Inflammatory macrophage treated with lipopolysaccharide for 1 hour (primary cell): ENCODE results near the gene DDA1.
A peak's percentile ranks its signal among the peaks of the same experiment; 100 is the strongest.

Experiments
- DNase-seq, 2 donors: peaks; one replicate each; pipeline ENCODE4 v3.0.0-alpha.2; 2020 to 2022

DDA1 gene

DNA sequence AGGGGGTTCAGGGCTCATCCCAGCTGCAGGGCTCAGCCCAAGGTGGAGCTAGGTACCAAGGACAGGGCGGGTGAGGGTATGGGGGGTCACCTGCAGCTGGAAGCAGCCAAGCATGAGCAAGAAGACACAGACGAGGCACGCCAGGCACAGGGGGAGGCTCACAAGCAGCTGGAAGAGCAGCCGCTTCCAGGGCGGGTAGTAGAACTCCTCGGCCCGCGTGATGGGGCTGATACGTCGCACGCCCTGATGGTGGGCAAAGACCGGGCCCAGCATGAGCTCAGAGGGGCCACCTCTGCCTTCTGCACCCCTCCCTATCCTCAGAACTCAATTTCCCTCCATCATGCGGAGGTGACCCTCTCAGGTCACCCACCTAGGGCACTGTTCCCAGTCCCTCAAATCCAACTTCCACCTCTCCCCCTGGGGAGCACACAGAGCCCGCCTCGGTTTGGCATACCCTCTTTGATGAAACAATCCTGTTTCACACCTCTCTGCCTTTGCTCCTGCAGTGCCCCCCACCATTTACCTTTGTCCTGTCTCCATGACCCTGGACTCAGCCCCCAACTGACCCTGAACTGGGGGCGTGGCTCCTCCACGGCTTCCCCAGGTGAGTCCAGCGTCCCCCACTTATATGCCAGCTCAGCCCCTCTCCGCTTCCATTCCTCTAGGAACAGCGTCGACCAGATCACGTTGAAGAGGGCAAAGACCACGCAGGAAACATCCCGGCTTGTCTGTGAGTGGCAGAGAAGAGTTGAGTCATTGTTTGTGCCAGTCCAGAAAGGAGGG lies 21.1 kb downstream of the DDA1 start:
- DNase-seq: no peak

DNA sequence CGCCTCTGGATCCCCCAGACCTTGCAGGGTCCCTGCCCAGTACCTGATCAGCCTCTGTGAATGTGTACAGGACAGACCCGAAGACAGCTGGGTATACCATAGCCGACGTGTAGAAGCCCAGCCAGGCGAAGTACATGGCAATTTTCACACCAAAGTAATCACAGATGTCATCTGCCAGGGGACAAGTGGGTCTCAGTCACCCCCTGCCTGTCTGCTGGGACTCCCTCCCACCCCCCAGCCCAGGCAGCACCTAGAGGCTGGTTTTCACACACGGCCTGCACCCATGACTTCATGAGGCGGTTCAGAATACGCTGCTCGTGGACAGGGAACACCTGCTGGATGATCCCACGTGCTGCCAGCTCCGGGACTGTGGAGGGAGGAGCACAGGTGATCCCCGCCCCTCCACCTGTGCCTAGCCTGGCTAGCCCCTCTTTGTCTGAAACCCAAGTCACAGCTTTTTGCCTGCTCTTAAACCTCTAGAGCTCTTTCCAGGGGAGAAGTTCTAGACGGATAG lies 21.7 kb downstream of the DDA1 start:
- DNase-seq: no peak

DNA sequence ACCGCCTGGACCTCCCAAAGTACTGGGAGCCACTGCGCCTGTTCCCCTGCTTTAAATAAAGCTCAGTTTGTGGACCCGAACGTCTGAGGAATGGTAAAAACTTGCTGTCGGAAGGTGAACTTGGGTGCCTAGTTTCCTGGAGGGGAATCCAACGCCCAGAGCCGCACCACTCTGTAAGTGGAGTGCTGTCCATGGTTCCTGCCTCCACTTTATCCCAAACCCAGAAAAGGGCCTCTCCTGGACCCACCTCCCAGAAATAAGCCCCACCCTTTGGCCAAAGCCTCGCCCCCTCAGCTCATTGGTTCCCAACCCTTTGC lies 23.0 kb downstream of the DDA1 start:
- no peak for DNase-seq

DNA sequence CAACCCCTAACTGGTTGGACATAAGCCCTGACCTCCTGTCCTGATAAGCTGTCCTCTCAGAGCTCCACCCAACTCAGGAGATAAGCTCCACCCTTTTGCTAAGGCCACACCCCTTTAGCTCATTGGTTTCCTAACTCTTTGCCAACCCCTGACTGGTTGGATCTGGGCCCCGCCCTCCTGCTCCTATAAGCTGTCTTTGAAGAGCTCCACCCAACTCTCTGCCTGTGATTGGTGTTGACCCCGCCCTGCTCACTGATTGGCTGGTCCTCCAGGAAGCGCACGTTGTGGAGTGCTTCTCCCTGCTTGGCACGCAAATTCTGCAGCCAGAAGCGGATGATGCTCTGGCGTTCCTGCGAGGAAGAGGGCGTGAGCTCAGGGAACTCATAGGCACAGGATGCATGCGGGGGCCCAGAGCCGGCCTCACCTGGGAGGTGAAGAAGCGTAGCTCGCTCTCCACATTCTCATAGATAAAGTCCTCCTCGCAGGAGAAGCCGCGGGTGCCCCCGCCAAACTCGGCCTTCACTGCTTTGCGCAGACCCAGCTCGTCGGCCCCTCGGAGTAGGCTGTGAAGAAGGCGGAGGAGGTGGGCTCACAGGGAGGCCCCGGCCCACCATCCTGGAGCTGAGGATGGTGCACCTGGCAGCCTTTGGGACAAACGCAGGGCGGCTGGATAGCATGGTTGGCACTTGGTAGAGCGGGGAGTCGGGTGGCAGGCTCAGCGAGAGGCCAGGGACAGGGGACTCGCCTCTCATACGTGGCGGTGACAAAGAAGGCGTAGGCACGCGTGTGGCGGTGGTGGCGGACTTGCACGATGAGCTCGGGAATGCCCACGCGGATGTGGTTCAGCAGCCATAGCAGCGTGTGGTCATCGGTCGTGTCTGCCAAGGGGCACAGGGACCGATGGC lies 23.6 kb downstream of the DDA1 start:
- DNase-seq: peak; percentile 59 to 63

DNA sequence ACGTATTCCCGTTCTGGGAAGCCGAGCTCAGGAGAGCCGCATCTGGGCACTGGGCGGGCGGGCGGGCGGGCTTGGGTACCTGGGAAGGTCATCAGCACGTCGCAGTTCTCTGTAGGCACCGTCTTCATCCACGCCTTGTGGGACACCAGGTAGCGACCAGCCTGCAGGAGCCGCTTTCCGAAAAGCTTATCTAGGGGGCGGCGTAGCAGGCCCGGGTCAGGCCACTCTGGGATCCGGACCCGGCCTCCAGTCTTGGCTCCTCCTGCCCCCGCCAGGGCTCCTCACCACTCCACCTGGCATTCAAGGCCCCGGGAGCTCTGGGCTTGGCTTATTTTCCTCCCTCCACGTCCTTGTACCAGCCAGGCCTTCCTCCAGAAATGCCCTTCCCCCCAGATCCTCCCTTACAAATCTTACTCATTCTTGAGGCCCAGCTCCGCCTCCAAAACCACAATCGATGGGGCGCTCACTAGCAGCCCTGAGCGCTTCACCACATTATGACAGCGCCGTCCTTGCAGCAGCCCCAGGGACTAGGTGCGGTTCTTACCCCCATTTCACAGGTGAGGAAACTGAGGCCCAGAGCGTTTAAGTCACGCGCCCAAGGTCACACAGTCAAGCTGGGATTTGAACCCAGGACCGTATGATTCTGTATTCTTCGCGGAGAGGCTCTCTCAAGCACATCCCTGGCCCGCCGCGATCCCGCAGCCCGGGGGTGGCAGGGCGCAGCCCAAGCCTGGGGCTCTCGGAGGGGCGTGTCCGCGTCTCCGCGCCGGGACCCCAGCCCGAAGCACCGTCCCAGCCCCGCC lies 24.4 kb downstream of the DDA1 start:
- DNase-seq: peak; percentile 59 to 68

DNA sequence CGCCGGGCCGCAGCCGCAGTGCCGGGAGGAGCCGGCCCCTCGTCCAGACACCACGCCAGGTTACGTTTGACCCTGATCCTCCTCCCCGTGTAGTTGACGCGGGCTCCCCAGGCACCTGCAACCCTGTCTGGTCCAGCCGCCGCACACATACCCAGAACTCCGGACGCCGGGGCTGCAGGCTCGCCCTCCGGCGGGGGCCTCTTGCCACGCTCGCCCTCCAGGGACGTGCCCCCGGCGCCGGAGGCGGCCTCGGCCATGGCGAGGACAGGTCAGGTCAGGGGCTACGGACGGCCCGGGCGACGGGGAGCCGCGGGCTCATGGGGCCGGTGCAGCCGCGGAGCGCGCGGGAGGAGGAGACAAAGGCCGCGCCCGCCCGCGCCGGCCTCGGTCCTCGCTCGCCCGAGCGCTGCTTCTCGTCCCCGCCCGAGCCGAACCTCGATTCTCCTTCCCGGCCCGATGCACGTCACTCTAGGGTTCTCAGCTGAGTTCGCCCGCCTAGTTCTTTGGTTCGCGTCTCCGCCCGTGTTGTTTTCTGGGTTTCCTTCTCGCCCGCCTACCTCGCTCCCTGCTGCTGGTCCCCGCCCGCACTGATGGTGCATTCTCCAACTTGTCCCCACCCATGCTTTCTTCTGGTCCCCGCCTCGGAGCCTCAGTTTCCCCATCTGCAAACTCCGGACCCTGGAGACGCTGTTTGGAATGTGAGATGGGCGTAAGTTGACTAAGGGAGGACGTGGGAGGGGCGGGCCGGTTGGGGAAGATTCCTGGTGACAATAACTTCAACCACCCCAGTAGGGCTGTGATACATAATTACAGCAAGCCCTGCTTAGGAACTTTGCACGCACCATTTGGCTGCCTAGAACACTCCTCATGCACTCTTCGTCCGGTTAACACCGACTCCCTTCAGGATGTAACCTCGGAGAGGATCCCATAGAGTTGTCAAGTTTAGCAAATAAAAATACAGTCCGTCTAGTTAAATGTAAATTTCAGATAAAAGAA lies 25.3 kb downstream of the DDA1 start, which contains the start of gene ANO8:
ANO8 (minus strand) TSS at position 442 of the 996 bp plus-strand sequence; CDS start at position 257, 185 bp downstream.
- DNase-seq: peak; percentile 93 to 99

DNA sequence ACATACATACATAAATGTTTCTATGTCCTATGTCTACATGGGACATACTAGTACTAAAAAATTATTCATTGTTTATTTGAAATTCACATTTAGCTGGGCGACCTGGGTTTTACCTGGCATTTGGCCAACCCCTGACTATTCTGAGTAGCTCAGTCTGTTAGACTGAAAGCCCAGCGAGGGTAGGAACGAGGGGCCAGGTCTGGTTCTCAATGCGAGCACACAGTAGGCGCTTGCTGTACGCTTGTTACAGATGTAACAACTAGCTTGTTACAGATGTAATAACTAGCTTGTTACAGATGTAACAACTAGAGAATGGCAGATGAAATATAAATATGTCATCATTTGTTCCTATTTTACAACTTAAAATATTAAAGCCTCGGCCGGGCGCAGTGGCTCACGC lies 26.2 kb downstream of the DDA1 start:
- DNase-seq: no peak

DNA sequence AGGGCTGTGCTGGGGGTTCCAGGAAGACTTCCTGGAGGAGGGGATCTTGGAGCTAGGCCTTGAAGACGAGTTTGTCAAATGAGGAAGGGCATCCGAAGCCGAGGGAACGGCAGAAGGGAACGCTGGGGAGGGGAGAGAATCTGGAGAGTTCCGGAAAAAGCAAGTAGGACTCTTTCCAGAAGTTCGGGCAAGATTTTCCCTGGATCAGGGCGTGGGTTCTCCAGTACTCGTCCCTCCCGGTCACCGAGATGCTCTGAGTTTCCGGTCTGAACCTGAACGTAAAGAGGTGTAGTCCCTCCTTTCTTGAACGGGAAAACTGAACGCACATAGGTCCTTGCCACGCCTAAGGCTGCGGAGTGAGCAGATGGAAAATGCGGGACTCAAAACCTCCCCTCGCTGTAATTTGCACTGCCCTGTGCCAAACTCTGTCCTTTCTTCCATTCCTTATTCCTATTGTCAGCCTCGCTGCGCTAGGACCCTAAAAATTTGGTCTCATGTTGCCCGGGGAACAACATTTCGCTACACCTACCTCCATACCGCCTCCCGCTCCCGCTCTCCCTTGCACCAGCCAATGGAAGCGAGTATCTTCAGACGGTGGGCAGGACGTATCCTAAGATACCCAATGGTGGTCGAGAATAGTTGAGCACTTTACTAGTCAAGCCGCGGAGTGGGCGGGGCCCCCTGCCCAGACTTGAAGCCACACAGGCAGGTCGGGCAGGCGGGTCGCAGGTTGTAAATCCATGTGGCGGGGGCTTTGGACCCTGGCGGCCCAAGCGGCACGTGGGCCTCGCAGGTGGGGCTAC lies 27.7 kb downstream of the DDA1 start, which contains the start of gene GTPBP3:
GTPBP3 (plus strand) TSS at position 682 of the 803 bp plus-strand sequence; CDS start at position 741, 59 bp downstream.
- peak; percentile 95 to 97 for DNase-seq

DNA sequence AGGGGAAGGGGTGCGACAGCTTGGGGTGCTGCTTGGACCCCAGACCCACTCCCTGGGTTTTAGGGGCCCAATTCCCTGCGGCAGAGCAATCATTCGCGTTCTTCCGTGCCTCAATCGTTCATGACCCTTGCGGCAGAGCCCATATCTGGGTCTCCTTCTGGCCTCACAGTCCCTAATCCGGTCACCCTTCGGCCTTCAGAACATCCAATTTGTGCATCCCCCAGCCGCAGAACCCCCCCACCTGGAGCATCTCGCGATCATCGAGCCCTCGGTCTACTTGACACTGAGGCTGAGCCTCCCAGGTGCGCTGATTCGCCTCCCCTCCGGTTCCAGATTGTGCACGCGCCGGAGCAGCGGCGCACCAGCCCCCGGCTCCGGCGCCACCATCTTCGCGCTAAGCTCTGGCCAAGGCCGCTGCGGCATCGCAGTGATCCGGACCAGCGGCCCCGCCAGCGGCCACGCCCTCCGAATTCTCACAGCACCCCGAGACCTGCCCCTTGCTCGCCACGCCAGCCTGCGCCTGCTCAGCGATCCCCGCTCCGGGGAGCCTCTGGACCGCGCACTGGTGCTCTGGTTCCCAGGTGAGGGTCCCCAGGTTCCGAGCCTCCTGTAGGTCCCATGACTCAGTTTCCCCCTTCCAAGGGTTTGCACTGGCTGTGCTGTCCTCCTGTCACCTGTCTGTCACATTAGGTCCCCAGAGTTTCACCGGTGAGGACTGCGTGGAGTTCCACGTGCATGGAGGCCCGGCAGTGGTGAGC lies 28.5 kb downstream of the DDA1 start:
- no peak for DNase-seq

DNA sequence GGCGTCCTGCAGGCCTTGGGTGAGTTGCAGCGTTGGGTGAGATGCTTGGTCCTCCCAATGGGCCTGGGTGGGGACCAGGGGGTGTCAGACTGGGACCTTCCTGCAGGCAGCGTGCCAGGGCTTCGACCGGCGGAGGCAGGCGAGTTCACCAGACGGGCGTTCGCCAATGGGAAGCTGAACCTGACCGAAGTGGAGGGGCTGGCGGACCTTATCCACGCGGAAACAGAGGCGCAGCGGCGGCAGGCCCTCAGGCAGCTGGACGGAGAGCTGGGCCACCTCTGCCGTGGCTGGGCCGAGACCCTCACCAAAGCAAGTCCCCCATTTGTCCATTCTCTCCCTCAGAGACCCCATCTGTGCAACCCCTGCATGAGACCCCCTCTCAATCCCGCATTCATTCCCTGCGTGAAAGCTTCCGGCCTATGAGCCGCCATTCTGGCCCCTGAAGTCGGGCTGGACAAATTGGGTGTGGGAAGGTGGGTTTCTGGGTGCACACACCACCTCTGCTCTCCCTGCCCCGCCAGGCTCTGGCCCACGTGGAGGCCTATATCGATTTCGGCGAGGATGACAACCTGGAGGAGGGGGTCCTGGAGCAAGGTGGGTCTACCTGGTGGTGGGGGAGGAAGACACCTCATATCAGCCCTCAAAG lies 29.2 kb downstream of the DDA1 start:
- no peak for DNase-seq

DNA sequence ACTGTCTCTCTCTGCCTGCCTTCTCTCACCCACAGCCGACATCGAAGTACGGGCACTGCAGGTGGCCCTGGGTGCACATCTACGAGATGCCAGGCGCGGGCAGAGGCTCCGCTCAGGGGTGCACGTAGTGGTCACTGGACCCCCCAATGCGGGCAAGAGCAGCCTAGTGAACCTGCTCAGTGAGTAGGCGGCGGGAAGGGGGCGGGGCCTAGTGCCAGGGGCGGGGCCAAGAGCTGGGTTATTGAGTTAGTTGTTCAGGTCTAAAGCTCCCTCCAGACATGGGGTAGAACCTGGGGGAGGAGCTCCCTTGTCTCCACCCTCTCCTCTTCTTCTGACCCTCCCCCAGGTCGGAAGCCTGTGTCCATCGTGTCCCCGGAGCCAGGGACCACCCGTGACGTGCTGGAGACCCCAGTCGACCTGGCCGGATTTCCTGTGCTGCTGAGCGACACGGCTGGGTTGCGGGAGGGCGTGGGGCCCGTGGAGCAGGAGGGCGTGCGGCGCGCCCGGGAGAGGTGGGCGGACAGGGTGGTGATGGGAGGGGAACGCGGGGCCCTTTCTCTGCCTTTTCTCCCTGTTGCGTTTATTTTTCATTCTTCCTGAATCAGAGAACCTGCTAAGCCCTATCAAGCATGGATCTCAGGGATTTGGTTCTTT lies 29.9 kb downstream of the DDA1 start:
- no peak for DNase-seq

DNA sequence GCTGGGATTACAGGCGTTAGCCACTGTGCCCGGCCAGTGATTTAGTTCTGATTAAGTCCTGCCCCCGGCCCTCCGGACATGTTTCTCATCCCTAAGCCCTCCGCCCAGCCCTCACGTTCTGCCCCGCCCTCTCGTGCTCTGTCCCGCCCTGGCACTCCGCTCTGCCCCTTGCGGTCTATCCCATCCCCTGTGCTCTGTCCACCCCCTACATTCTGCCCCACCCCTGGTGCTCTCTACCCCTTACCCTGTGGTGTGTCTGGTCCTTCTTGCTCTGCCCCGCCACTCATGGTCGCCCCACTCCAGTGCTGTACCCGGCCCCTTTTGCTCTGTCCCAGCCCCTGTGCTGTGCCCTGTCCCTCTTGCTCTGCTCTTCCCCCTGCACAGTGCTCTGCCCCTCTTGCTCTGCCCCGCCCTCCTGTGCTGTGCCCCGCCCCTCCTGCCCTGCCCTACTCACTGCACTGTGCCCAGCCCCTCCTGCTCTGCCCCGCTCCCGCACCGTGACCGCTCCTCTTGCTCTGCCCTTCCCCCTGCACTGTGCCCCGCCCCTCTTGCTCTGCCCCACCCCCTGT lies 31.0 kb downstream of the DDA1 start:
- DNase-seq: no peak

DNA sequence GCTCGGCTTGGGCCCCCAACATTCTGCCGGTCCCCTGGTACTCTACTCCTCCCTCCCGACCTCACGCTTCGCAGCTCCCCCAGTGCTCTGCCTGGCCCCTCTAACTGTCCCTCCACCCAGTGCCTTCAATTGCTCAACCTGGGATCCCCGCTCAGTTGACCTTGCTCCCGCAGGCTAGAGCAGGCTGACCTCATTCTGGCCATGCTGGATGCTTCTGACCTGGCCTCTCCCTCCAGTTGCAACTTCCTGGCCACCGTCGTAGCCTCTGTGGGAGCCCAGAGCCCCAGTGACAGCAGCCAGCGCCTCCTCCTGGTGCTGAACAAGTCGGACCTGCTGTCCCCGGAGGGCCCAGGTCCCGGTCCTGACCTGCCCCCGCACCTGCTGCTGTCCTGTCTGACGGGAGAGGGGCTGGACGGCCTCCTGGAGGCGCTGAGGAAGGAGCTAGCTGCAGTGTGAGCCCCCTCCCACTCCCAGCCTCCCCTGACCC lies 31.6 kb downstream of the DDA1 start:
- peak; percentile 31 to 42 for DNase-seq

DNA sequence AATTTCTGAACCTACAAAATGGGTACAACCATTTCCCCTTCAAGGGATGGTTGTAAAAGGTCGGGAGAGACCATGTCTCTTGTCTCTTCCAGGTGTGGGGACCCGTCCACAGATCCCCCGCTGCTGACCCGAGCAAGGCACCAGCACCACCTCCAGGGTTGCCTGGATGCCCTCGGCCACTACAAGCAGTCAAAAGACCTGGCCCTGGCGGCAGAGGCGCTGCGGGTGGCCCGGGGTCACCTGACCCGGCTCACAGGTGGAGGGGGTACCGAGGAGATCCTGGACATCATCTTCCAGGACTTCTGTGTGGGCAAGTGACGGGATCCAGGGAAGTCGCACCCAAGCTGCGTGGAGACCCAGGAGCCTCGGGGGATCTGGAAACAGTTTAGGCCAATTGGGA lies 32.0 kb downstream of the DDA1 start:
- no peak for DNase-seq

DNA sequence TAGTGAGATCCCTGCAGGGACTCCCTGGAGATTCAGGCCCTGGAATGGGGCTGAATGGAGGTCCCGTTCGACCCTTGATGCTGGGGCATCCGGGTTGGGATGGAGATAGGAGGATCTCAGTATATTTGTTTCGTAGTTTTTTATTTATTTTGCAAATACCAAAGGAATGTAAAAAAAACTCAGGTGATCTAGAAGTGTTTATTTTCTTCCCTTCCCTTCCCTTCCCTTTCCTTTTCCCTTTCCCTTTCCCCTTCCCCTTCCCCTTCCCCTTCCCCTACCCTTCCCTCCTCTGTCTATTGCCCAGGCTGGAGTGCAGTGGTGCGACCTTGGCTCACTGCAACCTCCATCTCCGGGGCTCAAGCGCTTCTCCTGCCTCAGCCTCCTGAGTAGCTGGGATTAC lies 32.5 kb downstream of the DDA1 start:
- no peak for DNase-seq

DNA sequence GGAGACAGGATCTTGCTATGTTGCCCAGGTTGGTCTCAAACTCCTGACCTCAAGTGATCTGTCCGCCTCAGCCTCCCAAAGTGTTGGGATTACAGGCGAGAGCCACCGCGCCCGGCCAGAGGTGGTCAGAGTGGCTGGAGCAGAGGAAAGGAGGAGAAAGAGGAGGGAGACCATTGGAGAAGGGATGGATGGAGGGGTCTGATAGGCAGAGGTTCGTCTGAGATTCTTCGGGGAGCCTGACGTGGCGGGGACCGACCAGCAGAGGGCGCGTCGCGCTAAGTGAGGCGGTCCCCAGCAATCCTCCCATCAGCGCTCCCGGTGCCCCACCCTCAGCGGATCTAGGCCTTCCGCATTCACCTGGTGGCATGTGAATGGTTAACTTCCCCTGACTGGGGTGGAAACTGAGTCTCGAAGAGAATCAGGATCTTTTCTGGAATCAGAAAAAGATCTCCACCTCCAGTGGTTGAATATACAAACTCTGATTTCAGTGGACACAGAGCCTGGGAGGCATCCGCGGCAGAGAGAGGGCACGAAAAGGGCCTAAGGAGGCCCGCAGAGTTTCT lies 36.8 kb downstream of the DDA1 start:
- DNase-seq: peak; percentile 43 to 87

DNA sequence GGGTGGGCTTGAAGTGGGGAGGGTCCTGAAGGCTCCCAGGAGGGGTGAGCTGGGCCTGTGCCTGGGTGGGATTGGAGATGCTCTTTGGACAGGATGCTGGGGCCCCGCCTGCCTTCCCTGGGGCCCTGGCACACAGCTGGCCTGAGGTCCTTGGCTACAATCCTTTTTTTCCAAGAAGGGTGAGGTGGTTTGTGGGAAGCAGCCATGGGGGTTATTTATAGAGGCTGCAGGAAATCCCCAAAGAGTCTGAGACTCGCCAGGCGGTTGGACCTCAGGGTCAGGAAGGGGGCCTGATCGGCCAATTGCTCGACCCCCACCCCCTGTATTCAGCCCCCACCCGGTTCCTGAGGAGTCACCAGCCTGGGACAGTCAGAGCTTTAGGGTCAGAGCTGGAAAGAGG lies 38.0 kb downstream of the DDA1 start:
- DNase-seq: no peak

DNA sequence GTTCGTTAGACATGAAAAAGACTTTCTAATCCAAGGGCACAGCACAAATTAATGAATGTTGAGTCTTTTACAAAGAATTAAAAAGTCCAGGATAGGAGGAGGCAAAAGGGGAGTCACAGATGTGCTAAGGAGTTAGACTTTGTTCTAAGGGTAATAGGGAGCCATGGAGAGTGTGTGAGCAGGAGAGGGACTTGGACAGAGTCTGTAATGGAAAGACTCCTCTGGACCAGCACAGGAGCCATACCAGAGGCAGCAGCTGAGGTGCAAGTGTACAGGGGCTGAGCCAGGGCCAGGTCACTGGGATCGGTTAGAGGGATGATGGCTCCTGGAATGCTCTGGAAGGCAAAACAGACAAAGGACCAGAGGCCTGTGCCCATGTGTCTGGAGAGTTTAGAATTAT lies 38.5 kb downstream of the DDA1 start:
- DNase-seq: no peak
